GM23248 (cell line): Measurements from ENCODE around the gene TRIP10. TPM values are rescaled to one million over a fixed set of nuclear protein-coding genes. Genes with fewer than 3 reads are reported as not detected.

Experiments used
- DNase-seq: peaks from one replicate; pipeline ENCODE4 v3.0.0-alpha.2; 2015
- H2AFZ ChIP-seq: fragments of 200-600 bp; sonication (generic); 2 replicates; pipeline ENCODE4 v1.6.1; 2016; ENCODE audit warnings: antibody characterized with exemption
- H3F3A ChIP-seq: fragments of 200-600 bp; sonication (generic); 2 replicates; pipeline ENCODE4 v1.6.1; 2016; ENCODE audit warnings: mild to moderate bottlenecking, antibody characterized with exemption, mixed run types; ENCODE audit not compliant: insufficient read depth
- H3K27ac ChIP-seq: fragments of 200-600 bp; sonication (generic); 2 replicates; pipeline ENCODE4 v1.5.1; 2016; ENCODE audit warnings: mild to moderate bottlenecking
- H3K27me3 ChIP-seq: fragments of 200-600 bp; sonication (generic); replicated peaks from 2 replicates; pipeline ENCODE4 v1.6.1; 2016; ENCODE audit warnings: mild to moderate bottlenecking; ENCODE audit not compliant: insufficient read depth
- H3K36me3 ChIP-seq: fragments of 200-600 bp; sonication (generic); 2 replicates; pipeline ENCODE4 v1.6.1; 2016; ENCODE audit warnings: low read depth, mild to moderate bottlenecking
- H3K4me1 ChIP-seq: fragments of 200-600 bp; sonication (generic); 2 replicates; pipeline ENCODE4 v1.6.1; 2016; ENCODE audit warnings: mild to moderate bottlenecking; ENCODE audit not compliant: insufficient read depth
- H3K4me2 ChIP-seq: fragments of 200-600 bp; sonication (generic); one replicate; pipeline ENCODE4 v1.6.1; 2016; ENCODE audit warnings: mild to moderate bottlenecking; ENCODE audit not compliant: unreplicated experiment
- H3K4me3 ChIP-seq: fragments of 200-600 bp; sonication (generic); 2 replicates; pipeline ENCODE4 v1.5.1; 2016; ENCODE audit warnings: mild to moderate bottlenecking
- H3K79me2 ChIP-seq: fragments of 200-600 bp; sonication (generic); 2 replicates; pipeline ENCODE4 v1.6.1; 2016; ENCODE audit warnings: mild to moderate bottlenecking; ENCODE audit not compliant: insufficient read depth
- H3K9ac ChIP-seq: fragments of 200-600 bp; sonication (generic); 2 replicates; pipeline ENCODE4 v1.6.1; 2016; ENCODE audit warnings: mild to moderate bottlenecking
- H3K9me2 ChIP-seq: fragments of 200-600 bp; sonication (generic); 2 replicates; pipeline ENCODE4 v1.6.1; 2016; ENCODE audit warnings: mixed run types, mild to moderate bottlenecking, moderate library complexity; ENCODE audit not compliant: insufficient read depth
- H3K9me3 ChIP-seq: fragments of 200-600 bp; sonication (generic); one replicate; pipeline ENCODE4 v1.6.1; 2017; ENCODE audit warnings: low read depth
- H4K20me1 ChIP-seq: fragments of 200-600 bp; sonication (generic); 2 replicates; pipeline ENCODE4 v1.6.0; 2016; ENCODE audit not compliant: insufficient read depth
- EZH2 ChIP-seq: fragments of 200-600 bp; sonication (generic); IDR thresholded peaks from 2 replicates; pipeline ENCODE4 v1.6.1; 2018; ENCODE audit warnings: antibody characterized with exemption, mild to moderate bottlenecking; ENCODE audit not compliant: insufficient read depth, poor library complexity, severe bottlenecking
- EZH2phosphoT487 ChIP-seq: fragments of 200-600 bp; sonication (generic); IDR thresholded peaks from 2 replicates; pipeline ENCODE4 v1.6.1; 2018; ENCODE audit warnings: antibody characterized with exemption, moderate library complexity, mild to moderate bottlenecking, low read depth; ENCODE audit not compliant: insufficient read depth
- WGBS, 2 experiments: methylation state at CpG; one replicate each; pipeline ENCODE4 v1.1.6; 2015 to 2017; ENCODE audit warnings: low lambda C conversion rate in 2 of 2, low coverage in 1 of 2; ENCODE audit errors: missing lambda C conversion rate in 2 of 2; 5-methylcytosine and 5-hydroxymethylcytosine counted together
- in situ Hi-C: fragments of 300-500 bp; cut with MboI; formaldehyde crosslinking; loops from 2 replicates; pipeline ENCODE4 v1.15.0; 2020
- polyA plus RNA-seq: library from polyadenylated mRNA; unstranded; fragments of >200 nt; fragmentation: Nextera tagmentation; extraction: Ambion mirVana; gene quantifications from 2 replicates; pipeline ENCODE4 v1.2.1, GENCODE V29; 2016
- total RNA-seq: library from RNA; depleted of rRNA; stranded (reverse); fragments of >200 nt; shearing (Covaris generic); gene quantifications from 2 replicates; pipeline ENCODE4 v1.2.3, GENCODE V29; 2014

TRIP10 gene
- total and polyA plus RNA-seq, 2 experiments from 2014 or later = 48.0 to 48.9 TPM

DNA sequence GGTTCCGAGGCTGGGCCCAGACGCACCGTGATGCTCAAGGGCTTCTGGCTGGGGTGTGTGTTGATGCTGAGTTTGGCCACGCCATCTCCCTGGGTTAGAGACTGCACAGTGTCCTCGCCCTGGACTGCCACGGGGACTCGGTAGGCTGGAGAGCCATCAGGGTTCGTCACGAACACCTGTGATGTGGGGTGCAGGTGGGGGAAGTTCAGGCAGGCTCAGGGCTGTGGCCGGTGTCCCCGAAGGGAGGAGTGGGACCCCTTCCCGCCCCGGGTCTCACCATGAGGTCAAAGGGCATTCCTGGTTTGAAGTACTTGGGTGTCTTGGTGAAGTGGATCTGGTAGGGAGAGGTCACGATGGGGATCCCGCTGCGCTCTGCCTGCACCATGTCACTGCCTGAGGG, 27.2 kb upstream of the TRIP10 start:
- H3K4me1 ChIP-seq = no peaks in the 10 kb centered on the region
- no peaks in the 10 kb centered on the region for H4K20me1 ChIP-seq
- no peaks in the 10 kb centered on the region for H3K9me3 ChIP-seq
- H3K27ac ChIP-seq = no peak overlapping the region
- no peak overlapping the region for H3K4me3 ChIP-seq
- H3K27me3 ChIP-seq = no peaks in the 10 kb centered on the region
- no peak overlapping the region for H2AFZ ChIP-seq
- H3K36me3 ChIP-seq = no peaks in the 10 kb centered on the region
- H3F3A ChIP-seq = no peaks in the 10 kb centered on the region
- 86 to 90% methylated on average over 16 of the region's 16 CpGs for WGBS, 2 experiments
- no peaks in the 10 kb centered on the region for H3K9me2 ChIP-seq
- no peak for TF ChIP-seq EZH2phosphoT487
- no peak for TF ChIP-seq EZH2
- no peak for DNase-seq
- in situ Hi-C loops = no loop called here
- no peak overlapping the region for H3K4me2 ChIP-seq
- no peak overlapping the region for H3K9ac ChIP-seq
- no peaks in the 10 kb centered on the region for H3K79me2 ChIP-seq

DNA sequence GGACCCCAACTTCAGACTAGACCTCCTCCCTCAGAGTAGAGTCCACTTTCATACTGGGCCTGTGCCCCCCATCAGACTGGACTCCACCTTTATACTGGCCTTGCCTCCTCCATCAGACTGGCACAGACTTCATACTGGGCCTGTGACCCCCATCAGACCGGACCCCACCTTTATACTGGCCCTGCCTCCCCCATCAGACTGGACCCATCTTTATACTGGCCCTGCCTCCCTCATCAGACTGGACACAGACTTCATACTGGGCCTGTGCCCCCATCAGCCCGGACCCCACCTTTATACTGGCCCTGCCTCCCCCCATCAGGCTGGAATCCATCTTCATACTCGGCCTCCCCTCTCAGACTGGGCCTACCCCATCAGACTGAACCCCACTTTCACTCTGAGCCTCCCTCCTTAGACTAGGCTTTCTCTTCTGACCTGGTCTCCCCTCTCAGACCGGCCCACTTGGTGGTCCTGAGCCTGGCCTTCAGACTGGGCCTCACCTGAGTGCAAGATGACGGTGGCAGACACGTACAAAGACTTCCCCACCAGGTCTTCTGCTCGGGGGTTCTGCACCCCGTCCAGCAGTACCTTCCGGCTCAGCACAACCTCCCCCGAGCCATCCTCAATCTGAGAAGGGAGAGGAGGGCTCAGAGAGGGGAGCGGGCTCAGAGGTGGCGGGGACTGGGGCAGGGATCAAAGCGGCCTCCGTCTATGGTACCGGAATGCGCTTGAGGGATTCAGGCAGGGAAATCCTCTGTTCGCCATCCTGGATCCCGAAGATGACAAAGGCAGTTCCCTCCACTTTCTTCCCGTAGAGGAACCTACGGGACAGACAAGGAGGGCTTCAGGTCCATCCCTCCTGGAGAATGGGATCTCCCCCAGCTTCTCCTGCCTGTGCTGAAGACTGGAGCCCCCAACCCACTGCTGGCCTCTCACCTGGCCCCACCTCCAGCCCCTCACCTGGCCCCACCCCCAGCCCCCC, 26.5 kb upstream of the TRIP10 start:
- Histone ChIP-seq H3K4me1 (no peaks in the 10 kb centered on the region), H3K27me3 (no peaks in the 10 kb centered on the region), H3K36me3 (no peaks in the 10 kb centered on the region), H4K20me1 (no peaks in the 10 kb centered on the region), H3K79me2 (no peaks in the 10 kb centered on the region), H3K9me2 (no peaks in the 10 kb centered on the region), H3K9ac (no peak overlapping the region), H3K27ac (no peak overlapping the region), H3K4me3 (no peak overlapping the region), H3K4me2 (no peak overlapping the region), H3F3A (no peaks in the 10 kb centered on the region), H3K9me3 (no peaks in the 10 kb centered on the region), H2AFZ (no peak overlapping the region)
- in situ Hi-C loops = no loop called here
- TF ChIP-seq EZH2phosphoT487 (no peak), EZH2 (no peak)
- WGBS, 2 experiments = 91 to 92% methylated on average over 13 to 20 of the region's 20 CpGs
- DNase-seq = no peak

DNA sequence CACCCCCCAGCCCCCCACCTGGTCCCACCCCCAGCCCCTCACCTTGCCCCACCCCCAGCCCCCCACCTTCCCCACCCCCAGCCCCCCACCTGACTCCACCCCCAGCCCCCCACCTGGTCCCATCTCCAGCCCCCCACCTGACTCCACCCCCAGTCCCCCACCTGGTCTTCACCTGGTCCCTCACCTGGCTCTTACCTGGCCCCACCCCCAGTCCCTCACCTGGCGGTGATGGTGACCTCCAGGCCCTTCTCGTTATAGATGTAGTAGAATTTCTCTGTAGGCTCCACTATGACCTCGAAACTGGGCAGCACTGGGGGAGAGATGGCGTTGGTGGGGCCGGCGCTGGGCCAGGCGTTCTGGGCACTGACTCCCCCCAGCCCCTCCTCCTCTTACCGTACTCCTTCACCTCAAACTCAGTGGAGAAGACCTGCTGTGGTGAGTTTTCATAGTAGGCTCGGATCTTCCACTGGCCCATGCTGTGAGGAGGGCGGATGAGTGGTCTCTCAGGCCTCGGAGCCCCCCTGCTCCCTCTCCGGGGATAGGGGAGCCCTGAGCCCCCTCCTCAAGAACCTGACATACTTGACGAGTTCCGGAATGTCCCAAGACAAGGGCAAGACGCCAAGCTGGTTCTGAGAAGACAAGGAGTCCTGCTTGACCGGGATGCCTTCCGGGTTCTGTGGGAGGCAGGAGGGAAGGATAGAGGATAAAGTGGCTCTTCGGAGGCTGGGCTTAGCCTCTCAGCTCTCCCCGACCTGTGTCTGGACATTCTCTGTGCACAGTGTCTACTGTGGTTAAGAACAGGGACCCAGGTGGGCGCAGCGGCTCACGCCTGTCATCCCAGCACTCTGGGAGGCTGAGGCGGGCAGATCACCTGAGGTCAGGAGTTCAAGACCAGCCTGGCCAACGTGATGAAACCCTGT, 25.4 kb upstream of the TRIP10 start:
- Histone ChIP-seq H3K4me3 (no peak overlapping the region), H3K9ac (no peak overlapping the region), H3K9me2 (no peaks in the 10 kb centered on the region), H3K9me3 (no peaks in the 10 kb centered on the region), H3K36me3 (no peaks in the 10 kb centered on the region), H3K4me1 (no peaks in the 10 kb centered on the region), H3K27me3 (no peaks in the 10 kb centered on the region), H4K20me1 (no peaks in the 10 kb centered on the region), H2AFZ (no peak overlapping the region), H3K27ac (no peak overlapping the region), H3K79me2 (no peaks in the 10 kb centered on the region), H3F3A (no peaks in the 10 kb centered on the region), H3K4me2 (no peak overlapping the region)
- no peak for DNase-seq
- 79 to 83% methylated on average over 16 to 24 of the region's 24 CpGs for WGBS, 2 experiments
- in situ Hi-C loops = no loop called here
- TF ChIP-seq EZH2phosphoT487 (no peak), EZH2 (no peak)

DNA sequence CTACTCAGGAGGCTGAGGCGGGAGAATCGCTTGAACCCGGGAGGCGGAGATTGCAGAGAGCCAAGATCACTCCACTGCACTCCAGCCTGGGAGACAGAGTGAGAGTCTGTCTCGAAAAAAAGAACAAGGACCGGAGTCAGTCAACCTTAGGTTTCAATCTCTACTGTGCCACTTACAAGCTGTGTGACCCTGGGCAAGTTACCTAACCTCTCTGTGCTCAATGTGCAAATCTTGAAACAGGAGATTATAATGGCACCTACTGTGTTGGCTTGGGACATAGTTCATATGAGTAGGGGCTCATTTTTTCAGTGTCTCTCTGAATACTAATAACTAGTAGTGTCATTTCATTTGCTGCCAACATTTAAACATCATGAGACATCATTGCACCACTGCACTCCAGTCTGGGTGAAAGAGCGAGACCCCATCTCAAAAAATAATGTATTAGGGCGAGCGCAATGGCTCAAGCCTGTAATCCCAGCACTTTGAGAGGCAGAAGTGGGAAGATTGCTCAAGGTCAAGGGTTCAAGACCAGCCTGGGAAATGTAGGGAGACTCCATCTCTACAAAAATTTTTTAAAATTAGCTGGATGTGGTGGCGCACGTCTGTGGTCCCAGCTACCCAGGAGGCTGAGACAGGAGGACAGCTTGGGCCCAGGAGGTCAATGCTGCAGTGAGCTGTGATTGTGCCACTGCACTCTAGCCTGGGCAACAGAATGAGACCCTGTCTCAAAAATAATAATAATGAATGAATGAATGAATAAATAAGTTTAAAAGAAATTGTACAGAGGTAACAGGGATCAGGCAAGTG, 24.5 kb upstream of the TRIP10 start:
- in situ Hi-C loops = no loop called here
- 88 to 91% methylated on average over 11 of the region's 11 CpGs for WGBS, 2 experiments
- Histone ChIP-seq H3K27me3 (no peaks in the 10 kb centered on the region), H3K9ac (no peak overlapping the region), H3F3A (no peaks in the 10 kb centered on the region), H3K9me2 (no peaks in the 10 kb centered on the region), H3K36me3 (no peaks in the 10 kb centered on the region), H3K4me1 (no peaks in the 10 kb centered on the region), H3K4me2 (no peak overlapping the region), H3K79me2 (no peaks in the 10 kb centered on the region), H3K9me3 (no peaks in the 10 kb centered on the region), H4K20me1 (no peaks in the 10 kb centered on the region), H3K27ac (no peak overlapping the region), H3K4me3 (no peak overlapping the region), H2AFZ (no peak overlapping the region)
- TF ChIP-seq EZH2phosphoT487 (no peak), EZH2 (no peak)
- DNase-seq = no peak
